H1 (cell line): ENCODE data around the gene INPP5E. TPM values are rescaled to one million over a fixed set of nuclear protein-coding genes. Genes with fewer than 3 reads are reported as not detected.

Source experiments
- CTCF ChIA-PET: fragments of 300-600 bp; sonication (Branson Sonifier 250); formaldehyde crosslinking; loops from one replicate; lab custom pipeline; 2021; ENCODE audit not compliant: partially characterized antibody; lab: Charles Lee
- POLR2A ChIA-PET: fragments of 300-600 bp; sonication (Branson Sonifier 250); formaldehyde crosslinking; loops from one replicate; lab custom pipeline; 2021; ENCODE audit warnings: inconsistent platforms; ENCODE audit not compliant: partially characterized antibody; lab: Charles Lee
- DNase-seq, 2 experiments: peaks; one replicate each; pipeline versions ENCODE4 v3.0.0 to v3.0.0-alpha.2; 2010 to 2022; ENCODE audit warnings: low spot score in 2 of 2, low read depth in 1 of 2, mixed read lengths in 1 of 2
- FAIRE-seq: peaks from 2 replicates; lab custom pipeline; 2011; peaks lifted over from hg19 to GRCh38; lab: Jason Lieb, UNC
- H2AFZ ChIP-seq: 2 replicates; pipeline ENCODE4 v1.8.1; 2012; ENCODE audit warnings: low read length, inconsistent platforms
- H2AK5ac ChIP-seq: 2 replicates; pipeline ENCODE4 v1.6.1; 2013; ENCODE audit warnings: low read depth, low read length
- H2BK120ac ChIP-seq: replicated peaks from 2 replicates; pipeline ENCODE3; 2013; ENCODE audit warnings: low read depth, low read length, inconsistent platforms
- H2BK12ac ChIP-seq: 2 replicates; pipeline ENCODE4 v1.6.1; 2013; ENCODE audit warnings: low read depth, low read length
- H2BK15ac ChIP-seq: 2 replicates; pipeline ENCODE4 v1.6.1; 2013; ENCODE audit warnings: low read length
- H2BK20ac ChIP-seq: 2 replicates; pipeline ENCODE4 v1.6.1; 2013; ENCODE audit warnings: low read length
- H2BK5ac ChIP-seq: 2 replicates; pipeline ENCODE4 v1.6.1; 2013; ENCODE audit warnings: low read depth, low read length
- H3K14ac ChIP-seq: 2 replicates; pipeline ENCODE4 v1.6.1; 2013; ENCODE audit warnings: inconsistent platforms; ENCODE audit not compliant: insufficient read length
- H3K18ac ChIP-seq: 2 replicates; pipeline ENCODE4 v1.6.1; 2013; ENCODE audit warnings: low read length; ENCODE audit errors: extremely low read depth
- H3K23ac ChIP-seq: 2 replicates; pipeline ENCODE4 v1.6.1; 2013; ENCODE audit warnings: inconsistent platforms; ENCODE audit not compliant: insufficient read length
- H3K23me2 ChIP-seq: 2 replicates; pipeline ENCODE4 v1.6.1; 2013; ENCODE audit warnings: low read depth, low read length
- H3K27ac ChIP-seq: 2 replicates; pipeline ENCODE4 v1.6.1; 2011; ENCODE audit warnings: low read depth, low read length, inconsistent platforms
- H3K27me3 ChIP-seq, 4 experiments: replicated peaks in 1 of 4; 1 replicate in 1 of 4; 2 replicates in 3 of 4; pipeline versions ENCODE4 v1.6.1 to v1.8.1; 2011 to 2013; ENCODE audit warnings: low read length in 3 of 4, mild to moderate bottlenecking in 3 of 4, inconsistent platforms in 2 of 4, mixed read lengths in 2 of 4, moderate library complexity in 1 of 4; ENCODE audit not compliant: control insufficient read depth in 3 of 4, insufficient read depth in 3 of 4; ENCODE audit errors: extremely low read depth in 1 of 4
- H3K36me3 ChIP-seq, 4 experiments: 2 replicates each; pipeline versions ENCODE4 v1.6.1 to v1.8.1; 2011 to 2013; ENCODE audit warnings: mild to moderate bottlenecking in 4 of 4, low read length in 3 of 4, moderate library complexity in 2 of 4, control low read depth in 1 of 4, inconsistent platforms in 1 of 4; ENCODE audit not compliant: insufficient read depth in 4 of 4, control insufficient read depth in 2 of 4
- H3K4ac ChIP-seq: replicated peaks from 2 replicates; pipeline ENCODE3; 2013; ENCODE audit warnings: low read length, low read depth, mixed read lengths, inconsistent platforms; ENCODE audit not compliant: insufficient read length
- H3K4me1 ChIP-seq, 4 experiments: replicated peaks in 1 of 4; 1 replicate in 1 of 4; 2 replicates in 3 of 4; pipeline versions ENCODE4 v1.6.1 to v1.8.1; 2011 to 2013; ENCODE audit warnings: low read length in 3 of 4, inconsistent platforms in 2 of 4, mixed read lengths in 1 of 4; ENCODE audit not compliant: insufficient read depth in 4 of 4, control insufficient read depth in 3 of 4
- H3K4me2 ChIP-seq, 2 experiments: 2 replicates each; pipeline versions ENCODE4 v1.6.1 to v1.8.1; 2011 to 2013; ENCODE audit warnings: low read depth in 2 of 2, low read length in 2 of 2, control low read depth in 1 of 2, inconsistent platforms in 1 of 2, mild to moderate bottlenecking in 1 of 2; ENCODE audit not compliant: insufficient read depth in 1 of 2
- H3K4me3 ChIP-seq, 4 experiments: fragments of 200-600, 300-600 bp in 1 of 4; sonication (generic), shearing (Covaris generic), sonication (Bioruptor Twin) in 1 of 4; 2 replicates each; pipeline versions ENCODE4 v1.5.1 to v1.8.1; 2011 to 2016; ENCODE audit warnings: low read length in 4 of 4, low read depth in 3 of 4, control low read depth in 2 of 4, inconsistent platforms in 2 of 4, mild to moderate bottlenecking in 2 of 4, mixed read lengths in 1 of 4, moderate library complexity in 1 of 4; ENCODE audit not compliant: insufficient read depth in 2 of 4; ENCODE audit errors: extremely low read depth in 1 of 4
- H3K56ac ChIP-seq: replicated peaks from 2 replicates; pipeline ENCODE3; 2013; ENCODE audit warnings: low read depth, mild to moderate bottlenecking, mixed read lengths, low read length, inconsistent platforms; ENCODE audit not compliant: insufficient read length
- H3K79me1 ChIP-seq: 2 replicates; pipeline ENCODE4 v1.6.1; 2013; ENCODE audit warnings: low read depth, low read length, control low read depth
- H3K79me2 ChIP-seq, 2 experiments: 2 replicates each; pipeline versions ENCODE4 v1.6.1 to v1.8.1; 2012 to 2013; ENCODE audit warnings: low read length in 2 of 2, mild to moderate bottlenecking in 2 of 2, inconsistent platforms in 1 of 2; ENCODE audit not compliant: insufficient read depth in 2 of 2, control insufficient read depth in 1 of 2
- H3K9ac ChIP-seq, 4 experiments: replicated peaks in 1 of 4; 1 replicate in 1 of 4; 2 replicates in 3 of 4; pipeline versions ENCODE4 v1.6.1 to v1.8.1; 2011 to 2013; ENCODE audit warnings: low read depth in 3 of 4, low read length in 3 of 4, control low read depth in 2 of 4, mild to moderate bottlenecking in 2 of 4, moderate library complexity in 2 of 4, inconsistent platforms in 1 of 4; ENCODE audit errors: extremely low read depth in 1 of 4
- H3K9me3 ChIP-seq, 2 experiments: 2 replicates each; pipeline versions ENCODE4 v1.6.1 to v1.8.1; 2012 to 2013; ENCODE audit warnings: mild to moderate bottlenecking in 2 of 2, moderate library complexity in 2 of 2, control low read depth in 1 of 2, inconsistent platforms in 1 of 2, low read depth in 1 of 2, low read length in 1 of 2, mixed read lengths in 1 of 2; ENCODE audit not compliant: insufficient read depth in 2 of 2
- H4K20me1 ChIP-seq, 2 experiments: replicated peaks in 1 of 2; 2 replicates each; pipeline versions ENCODE3 to v1.8.1; 2011 to 2013; ENCODE audit warnings: inconsistent platforms in 2 of 2, low read length in 2 of 2, mild to moderate bottlenecking in 1 of 2; ENCODE audit not compliant: insufficient read depth in 2 of 2, control insufficient read depth in 1 of 2
- H4K5ac ChIP-seq: 2 replicates; pipeline ENCODE4 v1.6.1; 2013; ENCODE audit warnings: low read length, low read depth, mixed read lengths, inconsistent platforms; ENCODE audit not compliant: insufficient read length
- H4K8ac ChIP-seq: 2 replicates; pipeline ENCODE4 v1.8.0; 2013; ENCODE audit warnings: mild to moderate bottlenecking, moderate library complexity, low read length, inconsistent platforms; ENCODE audit not compliant: insufficient read depth; ENCODE audit errors: extremely low read depth
- H4K91ac ChIP-seq: replicated peaks from 2 replicates; pipeline ENCODE3; 2013; ENCODE audit warnings: low read length, mixed read lengths, inconsistent platforms; ENCODE audit not compliant: insufficient read length
- ASH2L ChIP-seq: fragments of 200-600, 300-600 bp; sonication (generic); IDR thresholded peaks from one replicate; pipeline ENCODE4 v1.7.1; 2017; ENCODE audit warnings: low read length
- BACH1 ChIP-seq: IDR thresholded peaks from 2 replicates; pipeline ENCODE4 v1.6.1; 2012; ENCODE audit warnings: low read length, improper control_type of control experiment
- BCL11A ChIP-seq, 2 experiments: IDR thresholded peaks; one replicate each; pipeline ENCODE4 v1.6.1; 2011; ENCODE audit warnings: low read depth in 2 of 2, low read length in 2 of 2, mild to moderate bottlenecking in 2 of 2
- CBX5 ChIP-seq: fragments of 300-800, 300-1000 bp; sonication (generic); IDR thresholded peaks from 2 replicates; pipeline ENCODE4 v1.7.1; 2016; ENCODE audit warnings: antibody characterized with exemption, low read length, low read depth
- GABPA ChIP-seq: IDR thresholded peaks from 2 replicates; pipeline ENCODE4 v1.6.1; 2011; ENCODE audit warnings: mild to moderate bottlenecking, low read length, moderate library complexity, borderline replicate concordance; ENCODE audit not compliant: insufficient read depth
- GTF2F1 ChIP-seq: IDR thresholded peaks from 2 replicates; pipeline ENCODE4 v1.6.1; 2012; ENCODE audit warnings: low read depth, low read length, improper control_type of control experiment, borderline replicate concordance
- SAP30 ChIP-seq: fragments of 300-600 bp; sonication (generic); IDR thresholded peaks from 2 replicates; pipeline ENCODE4 v1.7.1; 2012; ENCODE audit warnings: low read length, moderate library complexity, mild to moderate bottlenecking, inconsistent platforms; ENCODE audit not compliant: insufficient read depth, insufficient replicate concordance
- SIN3A ChIP-seq, 2 experiments: IDR thresholded peaks in 1 of 2; conservative IDR thresholded peaks in 1 of 2; 2 replicates each; pipeline ENCODE4 v1.6.1; 2011 to 2012; ENCODE audit warnings: low read length in 2 of 2, improper control_type of control experiment in 1 of 2, low read depth in 1 of 2, mild to moderate bottlenecking in 1 of 2
- WGBS, 2 experiments: shearing (Covaris generic) in 1 of 2; methylation state at CpG; one replicate each; pipeline versions ENCODE4 v1.1.6 to v1.1.7; 2013 to 2015; ENCODE audit warnings: low lambda C conversion rate in 2 of 2, mixed read lengths in 2 of 2, inconsistent platforms in 1 of 2, low coverage in 1 of 2, missing lambda C conversion rate in 1 of 2; ENCODE audit not compliant: insufficient replicate concordance in 2 of 2, insufficient coverage in 1 of 2, insufficient read length in 1 of 2; ENCODE audit errors: extremely low coverage in 1 of 2, missing lambda C conversion rate in 1 of 2; 5-methylcytosine and 5-hydroxymethylcytosine counted together
- polyA plus RNA-seq, 7 experiments: library from polyadenylated mRNA; depleted of rRNA in 3 of 7; stranded (reverse) in 5 of 7; unstranded in 2 of 7; fragments of >200 nt in 5 of 7; fragments of 200-250 nt in 2 of 7; gene quantifications; 1 replicate in 5 of 7; 2 replicates in 1 of 7; 4 replicates in 1 of 7; pipeline versions ENCODE4 v1.2.1 to v1.2.3, GENCODE V29; 2011 to 2013; ENCODE audit warnings: missing spikeins in 2 of 7, mixed read lengths in 2 of 7
- total RNA-seq: library from RNA; stranded (reverse); fragmentation: NEBNext Ultra II Directional; extraction: Animal tissue kit (Norgen Biotek cat#: 25700); gene quantifications from 2 replicates; pipeline ENCODE4 v1.2.1, GENCODE V29; 2021
- TF ChIP-seq, protein P1 (sequence below): IDR thresholded peaks from 2 replicates; pipeline ENCODE4 v1.6.1; 2012; ENCODE audit warnings: low read length, inconsistent platforms

INPP5E gene
- total and polyA plus RNA-seq, 2 of the 8 experiments (the other 6 are each of a cell fraction or from before 2014, with no cell fraction given): 8.7 to 11.3 TPM

DNA sequence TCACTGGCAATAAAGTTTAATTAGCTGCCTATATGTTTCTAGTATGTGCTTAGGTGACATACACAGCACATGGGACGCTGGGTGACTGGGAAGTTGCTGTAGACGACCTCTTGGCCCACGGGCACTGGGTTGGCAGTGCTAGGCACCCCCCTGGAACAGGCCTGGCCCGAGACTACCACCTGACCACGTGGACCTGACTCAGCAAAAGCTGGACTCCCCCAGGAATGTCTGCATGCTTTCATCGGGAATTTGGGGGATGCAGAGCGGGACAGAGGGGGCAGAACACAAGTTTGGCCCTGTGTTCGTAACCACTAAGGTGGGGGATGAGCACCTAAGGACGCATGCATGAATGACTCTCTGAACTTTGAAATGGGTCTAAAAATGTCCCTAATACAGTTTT lies 16.6 kb upstream of the INPP5E start:
- H4K8ac ChIP-seq: no peak overlapping the region
- H3K4ac ChIP-seq: no peak overlapping the region
- DNase-seq (no peak), FAIRE-seq (no peak)
- ChIA-PET POLR2A (interaction anchor here (0.7 to 1.6 kb wide), 5 partner anchors 9 to 67 kb away, joined by 3 to 6 read pairs (median 3); partner anchors contain the start of genes ENTR1 and PMPCA), CTCF (interaction anchor here (1.2 to 1.8 kb wide), 2 partner anchors 15 to 33 kb away, joined by 4 read pairs; no protein-coding TSS in a partner anchor)
- no peak overlapping the region for H2AK5ac ChIP-seq
- no peak overlapping the region for H3K9ac ChIP-seq
- peaks cover 31 to 64% (median 60%) of the 10 kb centered on the region in 4 experiments for H3K36me3 ChIP-seq
- H3K18ac ChIP-seq: no peak overlapping the region
- H2BK120ac ChIP-seq: no peak overlapping the region
- H2BK5ac ChIP-seq: 0 out of 2 replicates have a peak overlapping the region, but pooled peaks have one; percentile 24
- no peaks in the 10 kb centered on the region for H3K4me1 ChIP-seq
- H3K4me3 ChIP-seq: no peak overlapping the region
- H3K27ac ChIP-seq: no peak overlapping the region
- H3K4me2 ChIP-seq: no peak overlapping the region
- no peak overlapping the region for H3K14ac ChIP-seq
- H3K79me1 ChIP-seq: no peaks in the 10 kb centered on the region; the same call in 1 of the 2 replicates
- H2BK20ac ChIP-seq: no peak overlapping the region
- no peak overlapping the region for H3K56ac ChIP-seq
- 88% methylated on average over 9 of the region's 9 CpGs; no CpG with 5 or more reads in 1 of the 2 experiments for WGBS, 2 experiments
- H3K23me2 ChIP-seq: no peaks in the 10 kb centered on the region
- H4K5ac ChIP-seq: no peak overlapping the region
- H4K20me1 ChIP-seq: peaks cover 6 to 19% of the 10 kb centered on the region in 2 experiments
- no peaks in the 10 kb centered on the region for H3K27me3 ChIP-seq
- no peak overlapping the region for H2BK15ac ChIP-seq
- H2BK12ac ChIP-seq: no peak overlapping the region; the same call in 1 of the 2 replicates
- H3K9me3 ChIP-seq: no peaks in the 10 kb centered on the region
- H3K23ac ChIP-seq: no peak overlapping the region
- H3K79me2 ChIP-seq: no peaks in the 10 kb centered on the region
- no peak overlapping the region for H4K91ac ChIP-seq
- no peak overlapping the region for H2AFZ ChIP-seq
- TF ChIP-seq BACH1 (no peak), SIN3A (conservative IDR thresholded peaks at IDR 0.05 in 1 of 2, IDR thresholded peaks at IDR 0.05 in 1 of 2; ENCODE audit: low read depth in 1 of 2, low read length in 2 of 2) (no peak), SAP30 (no peak), ASH2L (no peak), GABPA (no peak), CBX5 (no peak), GTF2F1 (no peak), BCL11A (IDR thresholded peaks at IDR 0.05; ENCODE audit: low read depth in 2 of 2, low read length in 2 of 2) (no peak)
- TF ChIP-seq, protein P1, sequence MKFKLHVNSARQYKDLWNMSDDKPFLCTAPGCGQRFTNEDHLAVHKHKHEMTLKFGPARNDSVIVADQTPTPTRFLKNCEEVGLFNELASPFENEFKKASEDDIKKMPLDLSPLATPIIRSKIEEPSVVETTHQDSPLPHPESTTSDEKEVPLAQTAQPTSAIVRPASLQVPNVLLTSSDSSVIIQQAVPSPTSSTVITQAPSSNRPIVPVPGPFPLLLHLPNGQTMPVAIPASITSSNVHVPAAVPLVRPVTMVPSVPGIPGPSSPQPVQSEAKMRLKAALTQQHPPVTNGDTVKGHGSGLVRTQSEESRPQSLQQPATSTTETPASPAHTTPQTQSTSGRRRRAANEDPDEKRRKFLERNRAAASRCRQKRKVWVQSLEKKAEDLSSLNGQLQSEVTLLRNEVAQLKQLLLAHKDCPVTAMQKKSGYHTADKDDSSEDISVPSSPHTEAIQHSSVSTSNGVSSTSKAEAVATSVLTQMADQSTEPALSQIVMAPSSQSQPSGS: no peak
